ENCODE data around the gene LMAN1L.

LMAN1L gene

GRCh38 chr15:74830868-74831267, 18.2 kb downstream of the LMAN1L start:
- no peak for TF ChIP-seq POLR2AphosphoS5 (IDR thresholded peaks at IDR 0.05; ENCODE audit: borderline replicate concordance, low read depth, low read length)
- no peak for TF ChIP-seq FOXP2 (optimal IDR thresholded peaks at IDR 0.05; ENCODE audit: control extremely low read depth, extremely low read length, insufficient read depth)
- no peak for TF ChIP-seq EZH2 (IDR thresholded peaks at IDR 0.05)
- Histone ChIP-seq H3K36me3 (ENCODE audit: insufficient read depth, low read length) (no peaks in the 10 kb centered on the region), H3K27ac (no peak overlapping the region), H3K9me3 (ENCODE audit: low read depth, low read length) (no peaks in the 10 kb centered on the region), H3K9ac (ENCODE audit: insufficient read length) (no peak overlapping the region), H3K4me3 (no peak overlapping the region)
- DNase-seq (ENCODE audit: low read depth, low spot score) = no peak

GRCh38 chr15:74831813-74832495, 19.3 kb downstream of the LMAN1L start:
- Histone ChIP-seq H3K9me3 (ENCODE audit: low read depth, low read length) (no peaks in the 10 kb centered on the region), H3K4me3 (no peak overlapping the region), H3K9ac (ENCODE audit: insufficient read length) (no peak overlapping the region), H3K36me3 (ENCODE audit: insufficient read depth, low read length) (no peaks in the 10 kb centered on the region), H3K27ac (no peak overlapping the region)
- DNase-seq (ENCODE audit: low read depth, low spot score) = no peak
- no peak for TF ChIP-seq FOXP2 (optimal IDR thresholded peaks at IDR 0.05; ENCODE audit: control extremely low read depth, extremely low read length, insufficient read depth)
- no peak for TF ChIP-seq EZH2 (IDR thresholded peaks at IDR 0.05)
- no peak for TF ChIP-seq POLR2AphosphoS5 (IDR thresholded peaks at IDR 0.05; ENCODE audit: borderline replicate concordance, low read depth, low read length)

- Histone ChIP-seq H3K4me3 (no peak overlapping the region), H3K36me3 (ENCODE audit: insufficient read depth, low read length) (no peaks in the 10 kb centered on the region), H3K9me3 (ENCODE audit: low read depth, low read length) (no peaks in the 10 kb centered on the region), H3K9ac (ENCODE audit: insufficient read length) (no peak overlapping the region), H3K27ac (no peak overlapping the region)
- TF ChIP-seq FOXP2 (optimal IDR thresholded peaks at IDR 0.05; ENCODE audit: control extremely low read depth, extremely low read length, insufficient read depth) = no peak
- no peak for TF ChIP-seq EZH2 (IDR thresholded peaks at IDR 0.05)
- no peak for TF ChIP-seq POLR2AphosphoS5 (IDR thresholded peaks at IDR 0.05; ENCODE audit: borderline replicate concordance, low read depth, low read length)
- no peak for DNase-seq (ENCODE audit: low read depth, low spot score)
Observed at GRCh38 chr15:74832826-74833225, 20.2 kb downstream of the LMAN1L start.

GRCh38 chr15:74833376-74834107, 20.9 kb downstream of the LMAN1L start:
- no peaks in the 10 kb centered on the region for H3K9me3 ChIP-seq (ENCODE audit: low read depth, low read length)
- H3K27ac ChIP-seq = no peak overlapping the region
- no peak overlapping the region for H3K9ac ChIP-seq (ENCODE audit: insufficient read length)
- H3K4me3 ChIP-seq = no peak overlapping the region
- TF ChIP-seq FOXP2 (optimal IDR thresholded peaks at IDR 0.05; ENCODE audit: control extremely low read depth, extremely low read length, insufficient read depth) = no peak
- no peak for TF ChIP-seq POLR2AphosphoS5 (IDR thresholded peaks at IDR 0.05; ENCODE audit: borderline replicate concordance, low read depth, low read length)
- no peak for TF ChIP-seq EZH2 (IDR thresholded peaks at IDR 0.05)
- DNase-seq (ENCODE audit: low read depth, low spot score) = no peak
- H3K36me3 ChIP-seq (ENCODE audit: insufficient read depth, low read length) = no peaks in the 10 kb centered on the region; the same call in 1 of the 2 replicates

GRCh38 chr15:74835312-74835823, 22.7 kb downstream of the LMAN1L start:
- Histone ChIP-seq H3K9me3 (ENCODE audit: low read depth, low read length) (no peaks in the 10 kb centered on the region), H3K27ac (no peak overlapping the region), H3K4me3 (no peak overlapping the region), H3K9ac (ENCODE audit: insufficient read length) (no peak overlapping the region), H3K36me3 (ENCODE audit: insufficient read depth, low read length) (no peaks in the 10 kb centered on the region; the same call in 1 of the 2 replicates)
- TF ChIP-seq EZH2 (IDR thresholded peaks at IDR 0.05) = no peak
- no peak for TF ChIP-seq POLR2AphosphoS5 (IDR thresholded peaks at IDR 0.05; ENCODE audit: borderline replicate concordance, low read depth, low read length)
- TF ChIP-seq FOXP2 (optimal IDR thresholded peaks at IDR 0.05; ENCODE audit: control extremely low read depth, extremely low read length, insufficient read depth) = no peak
- no peak for DNase-seq (ENCODE audit: low read depth, low spot score)

GRCh38 chr15:74836846-74837245, 24.2 kb downstream of the LMAN1L start:
- no peak for DNase-seq (ENCODE audit: low read depth, low spot score)
- no peak overlapping the region for H3K9ac ChIP-seq (ENCODE audit: insufficient read length)
- H3K4me3 ChIP-seq = no peak overlapping the region
- H3K27ac ChIP-seq = no peak overlapping the region
- H3K9me3 ChIP-seq (ENCODE audit: low read depth, low read length) = no peaks in the 10 kb centered on the region
- no peaks in the 10 kb centered on the region; the same call in 1 of the 2 replicates for H3K36me3 ChIP-seq (ENCODE audit: insufficient read depth, low read length)
- TF ChIP-seq FOXP2 (optimal IDR thresholded peaks at IDR 0.05; ENCODE audit: control extremely low read depth, extremely low read length, insufficient read depth) (no peak), POLR2AphosphoS5 (IDR thresholded peaks at IDR 0.05; ENCODE audit: borderline replicate concordance, low read depth, low read length) (no peak), EZH2 (IDR thresholded peaks at IDR 0.05) (no peak)

DNA sequence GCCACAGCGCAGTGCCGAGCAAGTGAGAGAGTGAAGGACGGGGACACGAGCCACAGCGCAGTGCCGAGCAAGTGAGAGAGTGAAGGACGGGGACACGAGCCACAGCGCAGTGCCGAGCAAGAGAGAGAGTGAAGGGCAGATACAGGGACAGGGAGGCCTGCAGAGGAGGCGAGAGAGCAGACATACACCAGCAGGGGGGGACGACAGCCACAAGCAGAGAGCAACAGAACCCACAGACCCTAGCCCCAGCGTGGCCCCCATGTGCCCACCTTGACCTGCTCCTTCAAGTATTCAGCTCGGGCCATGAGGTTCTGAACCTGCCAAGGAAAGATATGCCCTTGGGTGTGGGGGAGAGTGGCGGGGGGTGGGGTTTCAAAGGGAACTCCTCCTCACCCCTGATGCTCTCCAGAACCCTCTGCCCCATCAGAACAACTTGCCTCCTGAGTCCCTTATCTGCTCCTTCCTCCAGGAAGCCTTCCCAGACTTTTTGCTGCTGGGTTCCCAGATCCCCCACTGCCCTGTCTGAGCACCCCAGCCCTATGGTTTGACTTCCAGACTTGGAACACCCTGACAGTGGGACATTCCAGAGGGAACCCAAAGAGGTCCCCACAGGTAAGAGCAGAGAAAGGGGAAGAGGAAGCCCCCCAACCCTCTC, 25.0 kb downstream of the LMAN1L start:
- Histone ChIP-seq H3K9ac (ENCODE audit: insufficient read length) (no peak overlapping the region), H3K27ac (no peak overlapping the region), H3K9me3 (ENCODE audit: low read depth, low read length) (no peaks in the 10 kb centered on the region), H3K36me3 (ENCODE audit: insufficient read depth, low read length) (no peaks in the 10 kb centered on the region; the same call in 1 of the 2 replicates), H3K4me3 (no peak overlapping the region)
- DNase-seq (ENCODE audit: low read depth, low spot score) = no peak
- no peak for TF ChIP-seq EZH2 (IDR thresholded peaks at IDR 0.05)
- no peak for TF ChIP-seq POLR2AphosphoS5 (IDR thresholded peaks at IDR 0.05; ENCODE audit: borderline replicate concordance, low read depth, low read length)
- no peak for TF ChIP-seq FOXP2 (optimal IDR thresholded peaks at IDR 0.05; ENCODE audit: control extremely low read depth, extremely low read length, insufficient read depth)

DNA sequence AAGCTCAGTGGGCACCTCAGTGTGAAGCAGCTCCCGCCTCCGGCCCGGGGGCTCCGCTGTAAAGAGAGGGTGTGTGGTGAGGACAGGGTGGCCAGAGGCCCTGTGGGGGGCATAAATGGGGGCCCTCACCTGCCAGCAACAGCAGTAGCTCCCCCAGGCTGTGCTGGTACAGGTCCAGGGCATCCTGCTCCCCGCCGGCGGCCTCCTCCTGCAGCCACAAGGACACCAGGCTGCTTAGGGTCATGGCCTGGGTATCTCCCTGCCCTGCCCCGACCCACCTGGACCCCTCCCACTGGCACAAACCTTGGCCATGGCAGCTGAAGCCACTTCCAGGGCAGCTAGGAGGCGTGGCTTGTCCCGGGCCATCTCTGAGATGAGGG, 25.5 kb downstream of the LMAN1L start:
- DNase-seq (ENCODE audit: low read depth, low spot score) = no peak
- Histone ChIP-seq H3K27ac (no peak overlapping the region), H3K4me3 (no peak overlapping the region), H3K36me3 (ENCODE audit: insufficient read depth, low read length) (no peaks in the 10 kb centered on the region; the same call in 1 of the 2 replicates), H3K9ac (ENCODE audit: insufficient read length) (no peak overlapping the region), H3K9me3 (ENCODE audit: low read depth, low read length) (no peaks in the 10 kb centered on the region)
- TF ChIP-seq POLR2AphosphoS5 (IDR thresholded peaks at IDR 0.05; ENCODE audit: borderline replicate concordance, low read depth, low read length) (no peak), EZH2 (IDR thresholded peaks at IDR 0.05) (no peak), FOXP2 (optimal IDR thresholded peaks at IDR 0.05; ENCODE audit: control extremely low read depth, extremely low read length, insufficient read depth) (no peak)

Data from SK-N-MC (cell line).